Measurements from ENCODE around the gene CRYBG3. TPM values are rescaled to one million over a fixed set of nuclear protein-coding genes. Genes with fewer than 3 reads are reported as not detected.
A peak's percentile ranks its signal among the peaks of the same experiment; 100 is the strongest.

The CRYBG3 gene
- total RNA-seq, 2 donors from 2014 or later, result 1.3 to 10.6 TPM

- Mint-ChIP-seq H3K36me3 (peaks cover 18 to 22% of the 10 kb centered on the region in 2 donors), H3K27ac (no peak overlapping the region), H3K9me3 (no peaks in the 10 kb centered on the region)
- DNase-seq (ENCODE audit: low spot score in 2 of 2), result no peak
- ATAC-seq, result no peak
Observed at GRCh38 chr3:97968376-97968775, 146.6 kb downstream of the CRYBG3 start.

- ATAC-seq, result no peak
- H3K36me3 Mint-ChIP-seq, result peaks cover 11 to 22% of the 10 kb centered on the region in 2 donors
- H3K9me3 Mint-ChIP-seq, result no peaks in the 10 kb centered on the region
- no peak overlapping the region for H3K27ac Mint-ChIP-seq
- no peak for DNase-seq (ENCODE audit: low spot score in 2 of 2)
Observed at GRCh38 chr3:97969541-97969940, 147.7 kb downstream of the CRYBG3 start.

GRCh38 chr3:97970156-97970555 lies 148.3 kb downstream of the CRYBG3 start:
- Mint-ChIP-seq H3K36me3 (peaks cover 11 to 17% of the 10 kb centered on the region in 2 donors), H3K9me3 (no peaks in the 10 kb centered on the region), H3K27ac (peak overlapping the region in 1 of 2 donors; percentile 92)
- no peak for ATAC-seq
- DNase-seq (ENCODE audit: low spot score in 2 of 2), result no peak

GRCh38 chr3:97970956-97971620 lies 149.3 kb downstream of the CRYBG3 start:
- Mint-ChIP-seq H3K9me3 (no peaks in the 10 kb centered on the region), H3K36me3 (peaks cover 11 to 17% of the 10 kb centered on the region in 2 donors), H3K27ac (peak overlapping the region; percentile 92 to 98)
- ATAC-seq, result no peak
- no peak for DNase-seq (ENCODE audit: low spot score in 2 of 2)

- H3K27ac Mint-ChIP-seq, result peak within 1 kb of the TSS; percentile 92 to 98
- DNase-seq (ENCODE audit: low spot score in 2 of 2) (peak; percentile 77 to 78), ATAC-seq (peak; percentile 92 to 94)
- H3K36me3 Mint-ChIP-seq, result peaks cover 9 to 13% of the 10 kb centered on the region in 2 donors
- H3K9me3 Mint-ChIP-seq, result no peaks in the 10 kb centered on the region
Observed at GRCh38 chr3:97971679-97972567, 150.1 kb downstream of the CRYBG3 start, which contains the start of gene RIOX2. Gene RIOX2 (minus strand): TSS chr3:97972431. CDS start chr3:97967593, 4,838 bp downstream.

GRCh38 chr3:97972976-97973375 lies 151.2 kb downstream of the CRYBG3 start:
- no peak for ATAC-seq
- peak overlapping the region; percentile 72 to 79 for H3K27ac Mint-ChIP-seq
- H3K36me3 Mint-ChIP-seq, result peaks cover 4 to 5% of the 10 kb centered on the region in 2 donors

GRCh38 chr3:97974996-97975395 lies 153.2 kb downstream of the CRYBG3 start:
- ATAC-seq (no peak), DNase-seq (ENCODE audit: low spot score in 2 of 2) (no peak)
- Mint-ChIP-seq H3K27ac (no peak overlapping the region), H3K36me3 (peaks cover 4 to 5% of the 10 kb centered on the region in 2 donors), H3K9me3 (no peaks in the 10 kb centered on the region)

More at GRCh38 chr3:97972976-97973375, 151.2 kb downstream of the CRYBG3 start:
- no peaks in the 10 kb centered on the region for H3K9me3 Mint-ChIP-seq
- DNase-seq (ENCODE audit: low spot score in 2 of 2), result no peak

GRCh38 chr3:97975466-97975865 lies 153.7 kb downstream of the CRYBG3 start:
- DNase-seq (ENCODE audit: low spot score in 2 of 2) (no peak), ATAC-seq (no peak)
- Mint-ChIP-seq H3K36me3 (peaks cover 4 to 5% of the 10 kb centered on the region in 2 donors), H3K9me3 (no peaks in the 10 kb centered on the region), H3K27ac (no peak overlapping the region)

- DNase-seq (ENCODE audit: low spot score in 2 of 2) (no peak), ATAC-seq (no peak)
- H3K27ac Mint-ChIP-seq, result no peak overlapping the region
- H3K9me3 Mint-ChIP-seq, result no peaks in the 10 kb centered on the region
- H3K36me3 Mint-ChIP-seq, result no peaks in the 10 kb centered on the region
Observed at GRCh38 chr3:97979610-97980009, 157.8 kb downstream of the CRYBG3 start.

GRCh38 chr3:97981886-97982285 lies 160.1 kb downstream of the CRYBG3 start:
- peak; percentile 87 to 90 for ATAC-seq
- peak in 1 of 2 donors; percentile 25 for DNase-seq (ENCODE audit: low spot score in 2 of 2)
- no peaks in the 10 kb centered on the region for H3K36me3 Mint-ChIP-seq
- no peaks in the 10 kb centered on the region for H3K9me3 Mint-ChIP-seq
- H3K27ac Mint-ChIP-seq, result peak overlapping the region; percentile 53 to 85

GRCh38 chr3:97983933-97984491 lies 162.2 kb downstream of the CRYBG3 start:
- DNase-seq (ENCODE audit: low spot score in 2 of 2) (no peak), ATAC-seq (no peak)
- Mint-ChIP-seq H3K9me3 (peaks cover 5 to 6% of the 10 kb centered on the region in 2 donors), H3K36me3 (no peaks in the 10 kb centered on the region), H3K27ac (no peak overlapping the region)

- ATAC-seq (no peak), DNase-seq (ENCODE audit: low spot score in 2 of 2) (no peak)
- Mint-ChIP-seq H3K9me3 (peaks cover 5 to 6% of the 10 kb centered on the region in 2 donors), H3K36me3 (no peaks in the 10 kb centered on the region), H3K27ac (no peak overlapping the region)
Observed at GRCh38 chr3:97987306-97987705, 165.5 kb downstream of the CRYBG3 start.

GRCh38 chr3:97988784-97989568 lies 167.2 kb downstream of the CRYBG3 start:
- DNase-seq (ENCODE audit: low spot score in 2 of 2), result no peak
- ATAC-seq, result peak in 1 of 2 donors; percentile 22
- H3K9me3 Mint-ChIP-seq, result peaks cover 5 to 6% of the 10 kb centered on the region in 2 donors
- no peak overlapping the region for H3K27ac Mint-ChIP-seq
- no peaks in the 10 kb centered on the region for H3K36me3 Mint-ChIP-seq

- DNase-seq (ENCODE audit: low spot score in 2 of 2) (no peak), ATAC-seq (peak in 1 of 2 donors; percentile 59)
- peak overlapping the region in 1 of 2 donors; percentile 55 for H3K27ac Mint-ChIP-seq
- no peaks in the 10 kb centered on the region for H3K36me3 Mint-ChIP-seq
- H3K9me3 Mint-ChIP-seq, result peaks cover 5 to 6% of the 10 kb centered on the region in 2 donors
Observed at GRCh38 chr3:97990624-97991292, 168.9 kb downstream of the CRYBG3 start.

- Mint-ChIP-seq H3K36me3 (no peaks in the 10 kb centered on the region), H3K9me3 (peaks cover 5 to 6% of the 10 kb centered on the region in 2 donors), H3K27ac (no peak overlapping the region)
- peak; percentile 60 to 82 for ATAC-seq
- no peak for DNase-seq (ENCODE audit: low spot score in 2 of 2)
Observed at GRCh38 chr3:97991293-97991682, 169.5 kb downstream of the CRYBG3 start.
